Mucosa of descending colon (tissue), 3 donors: ENCODE results near the gene FGFBP1. TPM values are rescaled to one million over a fixed set of nuclear protein-coding genes. Genes with fewer than 3 reads are reported as not detected.

Source experiments
- ATAC-seq: fragments of 200-7000 bp; cut with Tn5 transposase; one replicate; pipeline ENCODE4 v1.9.1; 2020; ENCODE audit warnings: mild to moderate bottlenecking, moderate library complexity
- DNase-seq, 3 donors: peaks; one replicate each; pipeline ENCODE4 v3.0.0-alpha.2; 2020
- H3K36me3 ChIP-seq: fragments of 200-600 bp; one replicate; pipeline ENCODE4 v1.8.0; 2021; ENCODE audit warnings: low read depth, mild to moderate bottlenecking
- H3K4me1 ChIP-seq: fragments of 200-600 bp; one replicate; pipeline ENCODE4 v1.8.0; 2021; ENCODE audit warnings: low read depth, mild to moderate bottlenecking
- H3K4me3 ChIP-seq: fragments of 200-600 bp; one replicate; pipeline ENCODE4 v1.8.0; 2021; ENCODE audit warnings: mild to moderate bottlenecking
- H3K9me3 ChIP-seq: fragments of 200-600 bp; one replicate; pipeline ENCODE4 v1.8.0; 2021; ENCODE audit warnings: mild to moderate bottlenecking
- CTCF ChIP-seq: fragments of 200-600 bp; IDR thresholded peaks from one replicate; pipeline ENCODE4 v1.8.0; 2022; ENCODE audit warnings: antibody characterized with exemption, mild to moderate bottlenecking
- intact Hi-C, 2 donors: fragments of 100-400 bp; cut with DNase I in 1 of 2; cut with micrococcal nuclease in 1 of 2; formaldehyde crosslinking; loops; one replicate each; pipeline versions ENCODE4 v1.11.0 to v1.11.1; 2022; cut with DNase I, micrococcal nuclease
- total RNA-seq, 3 donors: library from RNA; stranded (reverse); fragmentation: NEBNext Ultra II Directional in 2 of 3; extraction: Animal tissue kit (Norgen Biotek cat#: 25700) in 2 of 3; gene quantifications; one replicate each; pipeline versions ENCODE4 v1.2.1 to v1.2.4, GENCODE V29; 2021 to 2023
- donor health status: DM: no; HTN: no; CAD: no; lungs with moderate emphysema.
- donor health status: DM: no; HTN: no; CAD: no.
- donor health status: DM: no; HTN: yes; CAD: no.

FGFBP1 gene
- total RNA-seq, 3 donors from 2014 or later: 10.8 to 39.4 (median 34.7) TPM

- TF ChIP-seq CTCF: no peak
- H3K9me3 ChIP-seq: no peaks in the 10 kb centered on the region
- no peak overlapping the region for H3K4me3 ChIP-seq
- no peak for ATAC-seq
- DNase-seq: no peak
- H3K36me3 ChIP-seq: no peaks in the 10 kb centered on the region
- no peaks in the 10 kb centered on the region for H3K4me1 ChIP-seq
- intact Hi-C loops: no loop called here
Observed at GRCh38 chr4:15944895-15945294, 6.4 kb upstream of the FGFBP1 start.

- H3K4me1 ChIP-seq: no peaks in the 10 kb centered on the region
- no peak overlapping the region for H3K4me3 ChIP-seq
- H3K36me3 ChIP-seq: no peaks in the 10 kb centered on the region
- no peak for DNase-seq
- intact Hi-C loops: no loop called here
- no peak for ATAC-seq
- TF ChIP-seq CTCF: no peak
- no peaks in the 10 kb centered on the region for H3K9me3 ChIP-seq
Observed at GRCh38 chr4:15942283-15942682, 3.7 kb upstream of the FGFBP1 start.

- peak; percentile 96 for ATAC-seq
- intact Hi-C loops: no loop called here
- peak; percentile 90 to 92 (median 92) for DNase-seq
- Histone ChIP-seq H3K9me3 (no peaks in the 10 kb centered on the region), H3K4me3 (no peak overlapping the region), H3K36me3 (no peaks in the 10 kb centered on the region), H3K4me1 (no peaks in the 10 kb centered on the region)
- TF ChIP-seq CTCF: no peak
Observed at GRCh38 chr4:15938182-15938581, 358 bp downstream of the FGFBP1 start.

GRCh38 chr4:15936495-15936894, 2.0 kb downstream of the FGFBP1 start:
- H3K9me3 ChIP-seq: no peaks in the 10 kb centered on the region
- intact Hi-C loops: no loop called here
- ATAC-seq (peak; percentile 75), DNase-seq (peak; percentile 69 to 72 (median 71))
- H3K4me3 ChIP-seq: no peak overlapping the region
- no peaks in the 10 kb centered on the region for H3K4me1 ChIP-seq
- H3K36me3 ChIP-seq: no peaks in the 10 kb centered on the region
- TF ChIP-seq CTCF: no peak

GRCh38 chr4:15935504-15936402, 2.8 kb downstream of the FGFBP1 start:
- no peak for ATAC-seq

More at GRCh38 chr4:15935504-15936402, 2.8 kb downstream of the FGFBP1 start:
- intact Hi-C loops: no loop called here
- H3K9me3 ChIP-seq: no peaks in the 10 kb centered on the region
- no peak overlapping the region for H3K4me3 ChIP-seq
- no peak for TF ChIP-seq CTCF
- DNase-seq: no peak
- no peaks in the 10 kb centered on the region for H3K36me3 ChIP-seq
- H3K4me1 ChIP-seq: no peaks in the 10 kb centered on the region
